Endothelial cell of umbilical vein (primary cell): Measurements from ENCODE around the gene PPAN. TPM values are rescaled to one million over a fixed set of nuclear protein-coding genes. Genes with fewer than 3 reads are reported as not detected.

Source experiments
- BruUV-seq: library from RNA; stranded (reverse); fragments of 400-500 nt; replicated peaks from 2 replicates; lab custom pipeline; 2021; lab: Mats Ljungman, UMichigan
- CTCF ChIA-PET: fragments of 300-600, 350-600 bp; sonication (Branson Sonifier 250); formaldehyde crosslinking; loops from one replicate; lab custom pipeline; 2021; ENCODE audit warnings: antibody characterized with exemption, inconsistent platforms; lab: Charles Lee
- POLR2A ChIA-PET: fragments of 300-600, 350-600 bp; sonication (Branson Sonifier 250); formaldehyde crosslinking; loops from one replicate; lab custom pipeline; 2021; ENCODE audit warnings: antibody characterized with exemption, inconsistent platforms; lab: Charles Lee
- DNase-seq: peaks from one replicate; pipeline ENCODE4 v3.0.0-alpha.2; 2011; ENCODE audit warnings: low read depth, low spot score
- FAIRE-seq: peaks from 2 replicates; lab custom pipeline; 2011; peaks lifted over from hg19 to GRCh38; lab: Jason Lieb, UNC
- H2AFZ ChIP-seq: 2 replicates; pipeline ENCODE4 v1.6.0; 2012; ENCODE audit warnings: low read depth, low read length, control low read depth, inconsistent platforms
- H3K27ac ChIP-seq: 2 replicates; pipeline ENCODE4 v1.5.1; 2011; ENCODE audit warnings: low read depth, mild to moderate bottlenecking, control low read depth, low read length, moderate library complexity; ENCODE audit not compliant: insufficient read depth
- H3K27me3 ChIP-seq, 2 experiments: 2 replicates each; pipeline versions ENCODE4 v1.6.0 to v1.6.1; 2011; ENCODE audit warnings: low read length in 2 of 2, mixed read lengths in 1 of 2; ENCODE audit not compliant: control insufficient read depth in 2 of 2, insufficient read depth in 2 of 2
- H3K36me3 ChIP-seq, 2 experiments: 2 replicates in 1 of 2; 3 replicates in 1 of 2; pipeline ENCODE4 v1.5.1; 2011; ENCODE audit warnings: low read length in 2 of 2, mild to moderate bottlenecking in 1 of 2, moderate library complexity in 1 of 2; ENCODE audit not compliant: control insufficient read depth in 2 of 2, insufficient read depth in 2 of 2; ENCODE audit errors: extremely low read depth in 1 of 2
- H3K4me1 ChIP-seq: 3 replicates; pipeline ENCODE4 v1.5.1; 2011; ENCODE audit warnings: mild to moderate bottlenecking, low read length; ENCODE audit not compliant: control insufficient read depth, insufficient read depth; ENCODE audit errors: extremely low read depth
- H3K4me2 ChIP-seq: 2 replicates; pipeline ENCODE4 v1.6.1; 2011; ENCODE audit warnings: low read length, control low read depth, mixed read lengths; ENCODE audit not compliant: insufficient read depth
- H3K4me3 ChIP-seq, 3 experiments: fragments of 200-600 bp in 1 of 3; sonication (generic), shearing (Covaris generic) in 1 of 3; replicated peaks in 1 of 3; 2 replicates each; pipeline ENCODE4 v1.5.1; 2011 to 2016; ENCODE audit warnings: control low read depth in 3 of 3, low read length in 3 of 3, mild to moderate bottlenecking in 2 of 3, inconsistent platforms in 1 of 3, low read depth in 1 of 3, moderate library complexity in 1 of 3; ENCODE audit not compliant: insufficient read depth in 1 of 3
- H3K79me2 ChIP-seq: 2 replicates; pipeline ENCODE4 v1.6.0; 2012; ENCODE audit warnings: low read length, inconsistent platforms; ENCODE audit not compliant: control insufficient read depth, insufficient read depth
- H3K9ac ChIP-seq: replicated peaks from 2 replicates; pipeline ENCODE3; 2011; ENCODE audit warnings: low read length, control low read depth; ENCODE audit not compliant: insufficient read depth; ENCODE audit errors: extremely low read depth
- H3K9me1 ChIP-seq: replicated peaks from 3 replicates; pipeline ENCODE4 v1.6.0; 2011; ENCODE audit warnings: mild to moderate bottlenecking, low read length; ENCODE audit not compliant: control insufficient read depth, insufficient read depth; ENCODE audit errors: extremely low read depth
- H3K9me3 ChIP-seq: replicated peaks from 2 replicates; pipeline ENCODE4 v1.5.1; 2012; ENCODE audit warnings: low read length, inconsistent platforms; ENCODE audit not compliant: control insufficient read depth, insufficient read depth
- H4K20me1 ChIP-seq: replicated peaks from 2 replicates; pipeline ENCODE3; 2011; ENCODE audit warnings: mild to moderate bottlenecking, low read length; ENCODE audit not compliant: control insufficient read depth, insufficient read depth; ENCODE audit errors: extremely low read depth
- EZH2 ChIP-seq: IDR thresholded peaks from 2 replicates; pipeline ENCODE4 v1.6.1; 2012; ENCODE audit warnings: borderline replicate concordance, low read depth, mild to moderate bottlenecking, moderate library complexity, low read length, inconsistent platforms; ENCODE audit not compliant: severe bottlenecking
- FOS ChIP-seq: IDR thresholded peaks from 2 replicates; pipeline ENCODE4 v1.6.1; 2011; ENCODE audit warnings: mild to moderate bottlenecking, low read length, moderate library complexity, borderline replicate concordance; ENCODE audit not compliant: insufficient read depth
- GATA2 ChIP-seq: IDR thresholded peaks from 2 replicates; pipeline ENCODE4 v1.7.0; 2011; ENCODE audit warnings: low read depth, mild to moderate bottlenecking, moderate library complexity, mixed read lengths, low read length; ENCODE audit not compliant: insufficient read length, insufficient read depth
- JUN ChIP-seq: IDR thresholded peaks from 2 replicates; pipeline ENCODE4 v1.6.1; 2011; ENCODE audit warnings: borderline replicate concordance, low read depth; ENCODE audit not compliant: insufficient read length, insufficient read depth
- MYC ChIP-seq: IDR thresholded peaks from one replicate; pipeline ENCODE4 v1.6.1; 2011; ENCODE audit warnings: mild to moderate bottlenecking, low read depth, low read length
- POLR2A ChIP-seq: IDR thresholded peaks from 2 replicates; pipeline ENCODE4 v1.6.1; 2012; ENCODE audit warnings: low read depth, mild to moderate bottlenecking, control low read depth, low read length
- POLR2AphosphoS5 ChIP-seq: IDR thresholded peaks from 2 replicates; pipeline ENCODE4 v1.6.1; 2012; ENCODE audit warnings: low read depth, mild to moderate bottlenecking, control low read depth, low read length, moderate library complexity; ENCODE audit not compliant: insufficient read depth
- dilution Hi-C: fragments of 300-500 bp; cut with MboI; formaldehyde crosslinking; loops from one replicate; pipeline ENCODE4 v1.15.0; 2019; ENCODE audit warnings: low sequenced_read_pairs; ENCODE audit not compliant: extremely low pct_ligation_motif_present
- intact Hi-C: fragments of 100-400 bp; cut with micrococcal nuclease; formaldehyde crosslinking; loops from one replicate; pipeline ENCODE4 v1.10.0; 2022
- polyA plus RNA-seq, 4 experiments: library from polyadenylated mRNA; depleted of rRNA in 3 of 4; stranded (reverse) in 3 of 4; unstranded in 1 of 4; fragments of >200 nt; gene quantifications; 2 replicates each; pipeline versions ENCODE4 v1.2.1 to v1.2.3, GENCODE V29; 2011 to 2012; ENCODE audit warnings: missing spikeins in 1 of 4
- total RNA-seq: library from RNA; stranded (reverse); gene quantifications from 2 replicates; pipeline ENCODE4 v1.2.3, GENCODE V29; 2021
- TF ChIP-seq, protein P1 (sequence below), 2 donors: IDR thresholded peaks; 1 replicate in 1 of 2; 2 replicates in 1 of 2; pipeline ENCODE4 v1.5.1; 2011; ENCODE audit warnings: low read length in 2 of 2, mild to moderate bottlenecking in 2 of 2, moderate library complexity in 2 of 2, control low read depth in 1 of 2, inconsistent platforms in 1 of 2, low read depth in 1 of 2; ENCODE audit not compliant: insufficient read depth in 1 of 2; ENCODE audit errors: extremely low read depth in 1 of 2
- TF ChIP-seq, protein P2 (sequence below): IDR thresholded peaks from 2 replicates; pipeline ENCODE4 v1.6.1; 2011; ENCODE audit not compliant: insufficient read depth, insufficient read length

Gene PPAN
- total and polyA plus RNA-seq, 2 donors (not counting 3 experiments of a cell fraction or from before 2014, with no cell fraction given), result 27.6 to 51.6 TPM

DNA sequence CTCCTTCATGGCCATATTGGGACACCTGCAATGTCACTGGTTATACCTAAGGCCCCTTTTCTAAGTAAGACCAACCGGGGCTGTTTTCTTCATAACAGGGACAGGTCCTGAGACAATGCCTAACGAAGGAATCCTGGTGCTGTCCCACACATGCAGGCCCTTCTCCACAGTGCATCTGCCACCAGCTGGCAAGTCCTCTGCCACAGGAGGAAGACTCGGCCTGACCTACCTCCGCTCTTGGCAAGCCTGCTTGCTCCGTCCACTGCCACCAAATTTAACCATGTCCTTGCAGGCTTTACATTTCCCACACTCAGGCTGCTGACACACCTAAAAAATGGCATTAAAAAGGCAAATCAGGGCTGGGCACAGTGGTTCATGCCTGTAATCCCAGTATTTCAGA, 45.4 kb downstream of the PPAN start:
- Histone ChIP-seq H3K27me3 (no peaks in the 10 kb centered on the region), H2AFZ (no peak overlapping the region), H3K9me1 (no peaks in the 10 kb centered on the region), H4K20me1 (no peaks in the 10 kb centered on the region), H3K9ac (no peak overlapping the region), H3K79me2 (no peaks in the 10 kb centered on the region), H3K4me2 (no peak overlapping the region), H3K36me3 (peaks cover 34 to 42% of the 10 kb centered on the region in 2 experiments), H3K4me3 (no peak overlapping the region), H3K4me1 (no peaks in the 10 kb centered on the region), H3K9me3 (no peaks in the 10 kb centered on the region), H3K27ac (no peak overlapping the region)
- intact Hi-C loops, result no loop called here
- CTCF ChIA-PET, result no interaction called here
- DNase-seq (no peak), FAIRE-seq (no peak)
- BruUV-seq, result no TSS peak
- TF ChIP-seq JUN (no peak), EZH2 (no peak), GATA2 (no peak), POLR2A (no peak), POLR2AphosphoS5 (no peak), FOS (no peak), MYC (no peak)
- TF ChIP-seq, protein P1, sequence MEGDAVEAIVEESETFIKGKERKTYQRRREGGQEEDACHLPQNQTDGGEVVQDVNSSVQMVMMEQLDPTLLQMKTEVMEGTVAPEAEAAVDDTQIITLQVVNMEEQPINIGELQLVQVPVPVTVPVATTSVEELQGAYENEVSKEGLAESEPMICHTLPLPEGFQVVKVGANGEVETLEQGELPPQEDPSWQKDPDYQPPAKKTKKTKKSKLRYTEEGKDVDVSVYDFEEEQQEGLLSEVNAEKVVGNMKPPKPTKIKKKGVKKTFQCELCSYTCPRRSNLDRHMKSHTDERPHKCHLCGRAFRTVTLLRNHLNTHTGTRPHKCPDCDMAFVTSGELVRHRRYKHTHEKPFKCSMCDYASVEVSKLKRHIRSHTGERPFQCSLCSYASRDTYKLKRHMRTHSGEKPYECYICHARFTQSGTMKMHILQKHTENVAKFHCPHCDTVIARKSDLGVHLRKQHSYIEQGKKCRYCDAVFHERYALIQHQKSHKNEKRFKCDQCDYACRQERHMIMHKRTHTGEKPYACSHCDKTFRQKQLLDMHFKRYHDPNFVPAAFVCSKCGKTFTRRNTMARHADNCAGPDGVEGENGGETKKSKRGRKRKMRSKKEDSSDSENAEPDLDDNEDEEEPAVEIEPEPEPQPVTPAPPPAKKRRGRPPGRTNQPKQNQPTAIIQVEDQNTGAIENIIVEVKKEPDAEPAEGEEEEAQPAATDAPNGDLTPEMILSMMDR (IDR thresholded peaks at IDR 0.05; ENCODE audit: extremely low read depth in 1 of 2, insufficient read depth in 1 of 2, low read depth in 1 of 2, low read length in 2 of 2), result no peak
- TF ChIP-seq, protein P2, sequence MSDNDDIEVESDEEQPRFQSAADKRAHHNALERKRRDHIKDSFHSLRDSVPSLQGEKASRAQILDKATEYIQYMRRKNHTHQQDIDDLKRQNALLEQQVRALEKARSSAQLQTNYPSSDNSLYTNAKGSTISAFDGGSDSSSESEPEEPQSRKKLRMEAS, result no peak
- POLR2A ChIA-PET, result no interaction called here
- dilution Hi-C loops, result no loop called here
